ENCODE data around the gene PCMTD2.
A peak's percentile ranks its signal among the peaks of the same experiment; 100 is the strongest.
"Not testable (repeated sequence)": the region's sequence is repeated elsewhere in the genome, so short reads cannot be mapped to it uniquely, and the experiment has no call there.

Gene PCMTD2

DNA sequence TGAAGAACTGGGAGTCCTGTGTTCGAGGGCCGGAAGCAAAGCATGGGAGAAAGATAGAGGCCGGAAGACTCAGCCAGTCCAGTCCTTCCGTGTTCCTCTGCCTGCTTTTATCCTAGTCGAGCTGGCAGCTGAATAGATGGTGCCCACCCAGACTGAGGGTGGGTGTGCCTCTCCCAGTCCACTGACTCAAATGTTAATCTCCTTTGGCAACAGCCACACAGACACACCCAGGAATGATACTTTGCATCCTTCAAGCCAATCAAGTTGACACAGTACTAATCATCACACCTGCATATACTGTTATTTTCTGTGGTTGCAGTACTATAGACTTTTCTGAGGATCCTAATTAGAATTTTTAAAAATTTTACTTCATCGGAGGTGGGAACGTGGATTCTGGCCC is 21.3 kb downstream of the PCMTD2 start:
- Mint-ChIP-seq H3K27me3 (no peaks in the 10 kb centered on the region), H3K27ac (no peak overlapping the region), H3K9me3 (no peaks in the 10 kb centered on the region), H3K4me1 (ENCODE audit: low read depth) (no peaks in the 10 kb centered on the region), H3K36me3 (ENCODE audit: low read depth) (peaks cover 15% of the 10 kb centered on the region), H3K4me3 (no peak overlapping the region)

DNA sequence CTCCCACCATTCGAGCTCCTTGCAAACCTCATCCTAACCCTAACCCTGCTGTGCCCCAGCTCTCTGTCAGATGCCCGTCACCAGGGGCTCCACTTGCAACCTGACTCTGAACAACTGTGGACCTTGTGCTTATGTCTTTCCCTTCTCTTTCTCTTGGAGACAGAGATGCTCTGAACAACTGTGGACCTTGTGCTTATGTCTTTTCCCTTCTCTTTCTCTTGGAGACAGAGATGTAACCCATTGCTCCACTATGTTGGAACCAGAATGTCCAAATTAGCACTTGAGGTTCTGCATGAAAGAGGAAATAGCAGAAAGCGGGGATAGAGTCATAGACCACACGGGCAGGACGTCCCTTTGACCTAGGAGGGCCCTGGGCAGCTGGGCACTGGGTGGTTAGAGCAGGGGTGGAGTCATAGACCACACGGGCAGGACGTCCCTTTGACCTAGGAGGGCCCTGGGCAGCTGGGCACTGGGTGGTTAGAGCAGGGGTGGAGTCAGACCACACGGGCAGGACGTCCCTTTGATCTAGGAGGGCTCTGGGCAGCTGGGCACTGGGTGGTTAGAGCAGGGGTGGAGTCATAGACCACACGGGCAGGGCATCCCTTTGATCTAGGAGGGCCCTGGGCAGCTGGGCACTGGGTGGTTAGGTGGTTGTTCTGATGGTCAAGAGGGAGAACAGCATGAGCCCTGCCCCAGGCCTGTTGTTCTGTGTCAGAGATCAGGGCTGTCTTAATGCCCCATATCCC is 22.2 kb downstream of the PCMTD2 start:
- Mint-ChIP-seq H3K27ac (no peak overlapping the region), H3K9me3 (no peaks in the 10 kb centered on the region), H3K4me3 (no peak overlapping the region), H3K36me3 (ENCODE audit: low read depth) (peaks cover 12% of the 10 kb centered on the region), H3K4me1 (ENCODE audit: low read depth) (no peaks in the 10 kb centered on the region), H3K27me3 (no peaks in the 10 kb centered on the region)

DNA sequence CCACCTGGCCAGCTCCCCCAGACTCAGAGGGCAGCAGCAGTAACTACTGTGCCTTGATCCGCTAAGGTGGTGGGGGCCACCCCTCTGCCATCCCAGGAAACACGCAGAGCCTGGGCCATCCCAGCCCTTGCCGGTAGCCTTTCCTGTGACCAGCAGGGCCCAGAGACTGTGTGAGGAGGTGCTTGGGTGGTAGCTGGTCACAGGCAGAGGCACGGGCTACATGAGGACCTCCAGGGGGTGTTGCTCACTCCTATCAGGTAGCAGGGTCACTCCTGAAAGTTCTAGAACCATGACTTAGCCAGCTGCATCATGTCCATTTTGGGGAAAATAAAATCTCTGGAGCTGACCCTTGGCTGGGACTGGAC is 22.8 kb downstream of the PCMTD2 start:
- no peak overlapping the region for H3K4me3 Mint-ChIP-seq
- no peak overlapping the region for H3K27ac Mint-ChIP-seq
- H3K4me1 Mint-ChIP-seq (ENCODE audit: low read depth) = no peaks in the 10 kb centered on the region
- no peaks in the 10 kb centered on the region for H3K27me3 Mint-ChIP-seq
- H3K9me3 Mint-ChIP-seq = no peaks in the 10 kb centered on the region
- H3K36me3 Mint-ChIP-seq (ENCODE audit: low read depth) = peaks cover 12% of the 10 kb centered on the region

DNA sequence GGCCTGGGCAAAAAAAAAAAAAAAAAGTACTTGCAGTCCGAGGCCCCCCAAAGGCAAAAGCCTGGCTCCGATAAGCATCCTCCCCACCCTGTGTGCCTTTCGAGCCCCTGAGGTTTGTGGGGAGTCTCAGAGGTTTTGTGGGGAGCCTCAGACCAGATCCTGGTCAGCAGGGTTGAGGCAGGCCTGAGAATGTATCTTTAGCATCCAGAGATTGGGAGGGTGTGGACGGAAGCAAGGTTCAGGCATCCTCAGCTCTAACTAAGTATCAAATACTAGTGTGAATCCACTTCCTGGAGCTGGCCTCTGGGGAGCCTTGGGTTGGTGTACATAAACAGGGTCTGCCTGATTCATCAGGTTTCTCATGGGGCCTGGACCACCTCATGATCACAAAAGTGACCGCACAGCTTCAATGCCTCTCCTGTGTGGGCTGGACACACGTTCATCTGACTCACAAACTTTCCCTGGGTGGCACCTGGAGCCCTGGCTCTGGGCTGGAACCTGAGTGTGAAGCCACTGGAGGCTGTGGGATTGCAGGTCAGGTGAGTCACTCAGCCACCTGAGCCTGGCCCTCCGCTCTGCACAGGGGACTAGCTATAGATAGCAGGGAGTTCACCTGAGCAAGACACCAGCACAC is 24.4 kb downstream of the PCMTD2 start:
- Mint-ChIP-seq H3K27ac (no peak overlapping the region), H3K9me3 (no peaks in the 10 kb centered on the region), H3K4me1 (ENCODE audit: low read depth) (no peaks in the 10 kb centered on the region), H3K27me3 (no peaks in the 10 kb centered on the region), H3K4me3 (no peak overlapping the region), H3K36me3 (ENCODE audit: low read depth) (peaks cover 5% of the 10 kb centered on the region)

DNA sequence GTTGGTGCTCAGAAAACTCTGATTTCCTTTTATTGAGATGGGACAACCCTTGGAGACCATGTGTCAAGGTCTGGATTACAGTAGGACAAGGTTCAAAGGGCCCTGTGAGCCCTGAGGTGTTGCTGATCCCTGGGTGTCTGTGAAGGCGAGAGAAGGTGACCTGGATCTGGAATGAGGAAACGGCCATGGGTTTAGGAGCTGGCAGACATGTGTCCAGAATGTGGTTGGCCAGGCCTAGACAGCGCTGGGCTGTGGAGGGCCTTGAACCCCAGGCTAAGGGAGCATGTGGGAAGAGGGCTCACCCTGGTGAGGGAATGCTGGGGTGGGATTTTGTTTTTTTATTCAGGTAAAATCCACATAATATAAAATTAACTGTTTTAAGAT is 24.9 kb downstream of the PCMTD2 start:
- Mint-ChIP-seq H3K27ac (no peak overlapping the region), H3K4me3 (no peak overlapping the region), H3K27me3 (no peaks in the 10 kb centered on the region), H3K9me3 (no peaks in the 10 kb centered on the region), H3K4me1 (ENCODE audit: low read depth) (no peaks in the 10 kb centered on the region), H3K36me3 (ENCODE audit: low read depth) (peaks cover 5% of the 10 kb centered on the region)

DNA sequence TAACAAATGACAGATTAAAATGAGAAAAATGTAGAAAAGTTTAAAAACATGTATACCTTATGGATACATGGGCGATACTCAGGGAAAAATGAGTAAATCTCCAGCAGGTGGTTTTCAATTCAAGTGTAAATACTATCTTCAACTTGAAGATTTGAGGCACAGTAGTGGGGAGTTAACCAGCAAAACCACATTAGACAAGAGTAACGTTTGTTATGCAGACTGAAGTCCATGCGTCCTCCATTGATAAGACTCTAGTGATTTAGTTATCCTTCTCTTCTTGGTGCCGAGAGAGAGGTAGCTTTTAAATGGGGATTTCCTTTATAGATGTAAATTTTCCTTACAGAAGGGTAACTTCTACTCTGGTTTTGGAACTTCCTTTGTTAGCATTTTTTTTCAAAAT is 28.1 kb downstream of the PCMTD2 start:
- Mint-ChIP-seq H3K27me3 (no peaks in the 10 kb centered on the region), H3K4me3 (no peak overlapping the region), H3K27ac (no peak overlapping the region), H3K4me1 (ENCODE audit: low read depth) (no peaks in the 10 kb centered on the region), H3K9me3 (no peaks in the 10 kb centered on the region), H3K36me3 (ENCODE audit: low read depth) (no peaks in the 10 kb centered on the region)

DNA sequence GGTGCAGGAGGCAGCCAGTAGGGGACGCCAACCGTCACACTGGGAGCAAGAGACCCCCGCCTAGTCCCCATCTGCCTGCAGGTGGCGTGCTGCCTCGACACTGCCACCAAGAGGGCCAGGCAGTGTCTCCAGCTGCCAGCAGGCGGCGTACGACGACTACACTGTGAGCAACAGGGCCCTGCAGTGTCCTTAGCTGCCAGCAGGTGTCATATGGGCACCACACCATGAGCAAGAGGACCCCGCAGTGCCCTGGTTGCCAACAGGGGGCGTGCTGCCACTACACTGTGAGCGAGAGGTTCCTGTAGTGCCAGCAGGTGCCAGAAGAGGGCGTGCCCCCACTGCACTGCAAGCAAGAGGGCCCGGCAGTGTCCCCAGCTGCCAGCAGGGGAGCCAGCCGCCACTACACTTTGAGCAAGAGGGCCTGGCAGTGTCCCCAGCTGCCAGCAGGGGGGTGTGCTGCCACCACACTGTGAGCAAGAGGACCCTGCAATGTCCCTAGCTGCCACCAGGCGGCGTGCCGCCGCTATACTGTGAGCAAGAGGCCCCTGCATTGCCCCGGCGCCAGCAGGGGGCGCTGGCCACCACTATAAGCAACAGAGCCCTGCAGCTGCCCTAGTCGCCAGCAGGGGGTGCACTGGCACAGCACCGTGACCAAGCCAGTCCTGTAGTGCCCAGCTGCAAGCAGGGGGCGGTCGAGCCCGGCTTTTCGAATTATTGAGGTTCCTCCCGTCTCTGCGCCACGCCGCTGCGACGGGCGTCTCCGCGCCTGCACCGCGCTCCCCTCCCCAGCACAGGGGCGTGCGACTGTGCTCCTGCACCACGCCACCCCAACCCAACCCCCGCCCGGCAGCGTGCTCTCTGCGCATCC is 30.3 kb downstream of the PCMTD2 start:
- not testable (repeated sequence) for H3K27ac Mint-ChIP-seq; H3K9me3 Mint-ChIP-seq; H3K4me3 Mint-ChIP-seq; H3K4me1 Mint-ChIP-seq (ENCODE audit: low read depth); H3K36me3 Mint-ChIP-seq (ENCODE audit: low read depth); H3K27me3 Mint-ChIP-seq

DNA sequence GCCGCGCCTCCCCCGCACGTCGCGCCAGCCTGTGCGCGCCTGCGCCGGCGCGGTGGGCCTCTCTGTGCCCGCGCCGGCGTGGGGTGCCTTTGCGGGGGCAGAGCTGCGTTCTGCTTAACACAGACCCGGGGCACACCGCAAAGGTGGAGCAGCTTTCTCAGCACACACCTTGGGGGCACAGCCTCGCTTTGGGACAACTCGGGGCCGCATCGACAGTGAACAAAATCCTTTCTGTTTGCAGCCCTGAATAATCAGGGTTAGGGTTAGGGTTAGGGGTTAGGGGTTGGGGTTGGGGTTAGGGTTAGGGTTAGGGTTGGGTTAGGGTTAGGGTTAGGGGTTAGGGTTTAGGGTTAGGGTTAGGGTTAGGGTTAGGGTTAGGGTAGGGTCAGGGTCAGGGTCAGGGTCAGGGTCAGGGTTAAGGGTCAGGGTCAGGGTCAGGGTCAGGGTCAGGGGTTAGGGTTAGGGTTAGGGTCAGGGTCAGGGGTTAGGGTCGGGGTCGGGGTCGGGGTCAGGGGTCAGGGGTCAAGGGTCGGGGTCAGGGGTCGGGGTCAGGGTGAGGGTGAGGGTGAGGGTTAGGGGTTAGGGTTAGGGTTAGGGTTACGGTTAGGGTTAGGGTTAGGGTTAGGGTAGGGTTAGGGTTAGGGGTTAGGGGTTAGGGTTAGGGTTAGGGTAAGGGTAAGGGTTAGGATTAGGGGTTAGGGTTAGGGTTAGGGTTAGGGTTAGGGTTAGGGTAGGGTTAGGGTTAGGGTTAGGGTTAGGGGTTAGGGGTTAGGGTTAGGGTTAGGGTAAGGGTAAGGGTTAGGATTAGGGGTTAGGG is 31.1 kb downstream of the PCMTD2 start:
- H3K9me3 Mint-ChIP-seq; H3K4me3 Mint-ChIP-seq; H3K4me1 Mint-ChIP-seq (ENCODE audit: low read depth); H3K27me3 Mint-ChIP-seq; H3K36me3 Mint-ChIP-seq (ENCODE audit: low read depth); H3K27ac Mint-ChIP-seq: not testable (repeated sequence)

DNA sequence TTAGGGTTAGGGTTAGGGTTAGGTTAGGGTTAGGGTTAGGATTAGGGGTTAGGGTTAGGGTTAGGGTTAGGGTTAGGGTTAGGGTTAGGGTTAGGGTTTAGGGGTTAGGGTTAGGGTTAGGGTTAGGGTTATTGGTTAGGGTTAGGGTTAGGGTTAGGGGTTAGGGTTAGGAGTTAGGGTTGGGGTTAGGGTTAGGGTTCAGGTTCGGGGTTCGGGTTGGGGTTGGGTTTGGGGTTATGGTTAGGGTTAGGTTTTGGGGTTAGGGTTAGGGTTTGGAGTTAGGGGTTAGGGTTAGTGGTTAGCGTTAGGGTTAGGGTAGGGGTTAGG is 31.7 kb downstream of the PCMTD2 start:
- H3K4me1 Mint-ChIP-seq (ENCODE audit: low read depth); H3K4me3 Mint-ChIP-seq; H3K27ac Mint-ChIP-seq; H3K9me3 Mint-ChIP-seq; H3K36me3 Mint-ChIP-seq (ENCODE audit: low read depth); H3K27me3 Mint-ChIP-seq: not testable (repeated sequence)

DNA sequence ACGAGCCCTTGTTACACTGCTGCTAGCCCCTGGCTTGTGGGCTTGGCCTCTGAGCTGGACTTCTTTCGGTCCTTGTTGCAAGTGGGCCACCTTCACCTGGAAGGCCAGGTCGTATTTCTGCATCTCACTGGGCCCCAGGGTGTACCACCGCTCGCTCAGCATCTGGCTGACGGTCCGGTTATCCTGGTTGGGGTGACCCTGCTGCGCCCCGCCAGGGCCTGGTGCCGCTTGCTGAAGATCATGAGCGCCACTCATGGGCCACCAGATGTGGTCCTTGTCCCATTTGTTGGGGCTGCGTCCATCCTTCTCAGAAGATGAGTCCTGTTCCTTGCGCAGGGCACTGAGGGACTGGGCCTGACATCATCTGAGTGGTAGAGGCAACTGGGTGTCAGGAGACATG is 36.6 kb downstream of the PCMTD2 start:
- not testable (repeated sequence) for H3K4me3 Mint-ChIP-seq; H3K36me3 Mint-ChIP-seq (ENCODE audit: low read depth); H3K9me3 Mint-ChIP-seq; H3K27me3 Mint-ChIP-seq; H3K27ac Mint-ChIP-seq; H3K4me1 Mint-ChIP-seq (ENCODE audit: low read depth)

DNA sequence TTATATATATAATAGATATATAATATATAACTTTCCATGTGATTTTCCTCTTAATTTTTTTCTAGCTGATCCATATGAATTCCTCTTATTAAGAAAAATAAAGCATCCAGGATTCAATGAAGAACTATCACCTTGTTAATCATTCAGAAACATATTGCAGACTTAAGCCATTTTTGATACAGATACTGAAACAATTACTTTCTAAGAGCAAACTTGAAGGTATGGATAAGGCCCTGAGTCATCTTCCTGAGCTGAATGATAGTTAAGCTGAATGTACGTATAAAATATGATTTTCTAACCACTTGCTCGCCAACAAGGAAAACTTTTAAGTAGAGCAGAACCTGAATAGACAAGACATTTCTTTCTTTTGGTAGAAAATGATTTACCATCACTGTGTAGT is 47.5 kb downstream of the PCMTD2 start:
- not testable (repeated sequence) for H3K4me1 Mint-ChIP-seq (ENCODE audit: low read depth); H3K36me3 Mint-ChIP-seq (ENCODE audit: low read depth); H3K9me3 Mint-ChIP-seq; H3K4me3 Mint-ChIP-seq; H3K27me3 Mint-ChIP-seq; H3K27ac Mint-ChIP-seq

DNA sequence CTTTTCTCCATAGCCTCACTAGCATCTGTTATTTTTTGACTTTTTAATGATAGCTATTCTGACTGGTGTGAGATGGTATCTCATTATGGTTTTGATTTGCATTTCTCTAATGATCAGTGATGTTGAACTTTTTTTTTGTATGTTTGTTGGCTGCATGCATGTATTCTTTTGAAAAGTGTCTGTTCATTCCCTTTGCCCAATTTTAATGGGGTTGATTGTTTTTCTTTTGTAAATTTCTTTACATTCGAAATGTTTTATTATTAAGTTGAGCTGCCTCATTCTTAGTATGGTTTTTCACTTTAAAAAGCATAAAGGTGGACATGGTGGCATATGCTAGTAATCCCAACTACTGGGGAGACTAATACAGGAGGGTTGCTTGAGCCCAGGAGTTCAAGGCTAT is 58.2 kb downstream of the PCMTD2 start:
- not testable (repeated sequence) for H3K4me1 Mint-ChIP-seq (ENCODE audit: low read depth); H3K36me3 Mint-ChIP-seq (ENCODE audit: low read depth); H3K27ac Mint-ChIP-seq; H3K4me3 Mint-ChIP-seq; H3K9me3 Mint-ChIP-seq
- H3K27me3 Mint-ChIP-seq = peaks cover 19% of the 10 kb centered on the region

DNA sequence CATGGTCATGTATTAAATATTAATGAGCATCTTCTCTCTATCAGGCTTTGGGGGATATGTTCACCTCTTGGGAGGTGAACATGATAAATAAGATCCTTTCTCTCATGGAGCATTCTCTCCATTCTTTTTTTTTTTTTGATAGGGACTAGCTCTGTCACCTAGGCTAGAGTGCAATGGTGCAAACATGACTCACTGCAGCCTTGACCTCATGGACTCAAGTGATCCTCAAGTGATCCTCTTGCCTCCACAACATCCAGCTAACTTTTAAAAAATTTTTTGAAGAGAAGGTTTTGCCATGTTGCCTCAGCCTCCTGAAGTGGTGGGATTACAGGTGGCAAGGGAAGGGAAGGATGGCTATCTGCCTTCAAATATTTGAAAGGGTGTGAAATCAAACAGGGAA is 59.8 kb downstream of the PCMTD2 start:
- not testable (repeated sequence) for H3K9me3 Mint-ChIP-seq; H3K4me1 Mint-ChIP-seq (ENCODE audit: low read depth); H3K27ac Mint-ChIP-seq; H3K4me3 Mint-ChIP-seq; H3K36me3 Mint-ChIP-seq (ENCODE audit: low read depth)
- H3K27me3 Mint-ChIP-seq = peaks cover 19% of the 10 kb centered on the region

DNA sequence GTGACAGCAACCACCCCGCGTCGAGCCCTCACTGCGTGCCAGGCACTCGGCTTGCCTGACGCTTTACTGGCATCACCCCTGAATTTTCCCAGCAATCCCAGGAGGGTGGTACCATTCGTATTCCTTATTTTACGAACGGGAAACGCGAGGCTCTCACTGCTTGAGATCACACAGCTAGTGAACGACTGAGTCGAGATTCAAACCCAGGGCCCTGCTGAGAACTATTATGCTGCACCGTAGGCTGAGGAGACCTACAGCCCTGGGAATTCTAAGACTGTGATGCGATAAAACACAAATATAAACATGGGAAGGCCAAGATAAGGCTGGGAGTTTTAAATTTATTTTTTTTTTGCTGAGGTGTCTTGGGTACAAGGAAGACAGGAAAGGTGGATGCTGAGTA is 60.3 kb downstream of the PCMTD2 start:
- not testable (repeated sequence) for H3K27ac Mint-ChIP-seq; H3K9me3 Mint-ChIP-seq; H3K4me1 Mint-ChIP-seq (ENCODE audit: low read depth); H3K36me3 Mint-ChIP-seq (ENCODE audit: low read depth)
- H3K4me3 Mint-ChIP-seq = peak overlapping the region; percentile 41
- peaks cover 19% of the 10 kb centered on the region for H3K27me3 Mint-ChIP-seq

DNA sequence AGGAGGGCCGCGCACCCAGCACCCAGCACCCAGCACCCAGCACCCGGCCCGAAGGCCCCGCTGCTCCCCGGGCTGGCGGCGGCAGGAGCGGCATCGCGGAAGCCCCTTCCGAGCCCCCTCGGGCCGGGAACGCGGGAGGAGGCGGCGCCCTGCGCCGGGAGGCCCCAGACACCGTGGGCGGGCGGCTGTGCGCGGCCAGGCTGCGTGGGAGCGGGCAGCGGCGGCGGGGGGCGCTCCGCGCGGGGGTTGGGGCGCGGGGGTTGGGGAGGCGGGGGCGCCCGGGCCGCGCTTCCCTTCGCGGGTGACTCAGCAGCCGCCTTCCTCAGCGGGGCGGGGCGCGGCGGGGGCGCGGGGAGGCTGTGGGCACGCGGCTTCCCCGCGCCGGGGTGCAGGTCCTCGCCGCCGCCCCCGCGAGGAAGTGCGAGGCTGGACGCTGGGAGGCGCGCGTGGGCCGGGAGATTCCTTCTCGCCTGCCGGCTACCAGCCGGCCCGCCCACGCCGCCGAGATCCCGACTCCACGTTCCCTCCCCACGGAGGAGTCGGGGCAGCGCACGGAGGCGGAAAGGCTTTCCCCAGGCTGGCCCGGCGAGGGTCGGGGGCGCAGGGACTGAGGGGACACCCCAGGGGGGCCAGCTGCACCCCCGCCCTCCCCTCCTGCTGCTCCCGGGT is 61.0 kb downstream of the PCMTD2 start:
- H3K9me3 Mint-ChIP-seq; H3K36me3 Mint-ChIP-seq (ENCODE audit: low read depth); H3K4me1 Mint-ChIP-seq (ENCODE audit: low read depth); H3K27ac Mint-ChIP-seq; H3K4me3 Mint-ChIP-seq: not testable (repeated sequence)
- H3K27me3 Mint-ChIP-seq = peaks cover 19% of the 10 kb centered on the region
